K562 (cell line): ENCODE data around the gene IRF2BP2. TPM values are rescaled to one million over a fixed set of nuclear protein-coding genes. Genes with fewer than 3 reads are reported as not detected.

Experiments used
- CCNT2 ChIP-seq: IDR thresholded peaks from 2 replicates; pipeline ENCODE4 v1.6.1; 2011; ENCODE audit warnings: borderline replicate concordance, low read depth, mild to moderate bottlenecking, moderate library complexity, mixed read lengths, low read length; ENCODE audit not compliant: insufficient read length; ENCODE audit errors: extremely low read depth
- CREM ChIP-seq: IDR thresholded peaks from 2 replicates; pipeline ENCODE4 v1.6.1; 2014; ENCODE audit warnings: antibody characterized with exemption, low read depth
- HLTF ChIP-seq: fragments of 450-650 bp; IDR thresholded peaks from 2 replicates; pipeline ENCODE4 v1.6.1; 2016
- HMGN3 ChIP-seq: IDR thresholded peaks from 2 replicates; pipeline ENCODE4 v1.6.1; 2011; ENCODE audit warnings: borderline replicate concordance, low read depth, mild to moderate bottlenecking, mixed read lengths, low read length; ENCODE audit not compliant: insufficient read length; ENCODE audit errors: extremely low read depth
- JUN ChIP-seq, 2 experiments: sonication (generic) in 1 of 2; formaldehyde crosslinking in 1 of 2; IDR thresholded peaks; 2 replicates each; pipeline versions ENCODE4 v1.6.1 to v1.8.0; 2012 to 2022; ENCODE audit warnings: borderline replicate concordance in 2 of 2, mild to moderate bottlenecking in 2 of 2, improper control_type of control experiment in 1 of 2, low read depth in 1 of 2, low read length in 1 of 2, missing genetic modification reagents in 1 of 2
- MAZ ChIP-seq, 2 experiments: fragments of 450-650 bp in 1 of 2; sonication (generic) in 1 of 2; formaldehyde crosslinking; IDR thresholded peaks in 1 of 2; conservative IDR thresholded peaks in 1 of 2; 2 replicates each; pipeline versions ENCODE4 v1.4.0 to v1.5.0; 2020; ENCODE audit warnings: mild to moderate bottlenecking in 1 of 2, missing genetic modification reagents in 1 of 2
- NONO ChIP-seq, 2 experiments: fragments of 200-400 bp in 1 of 2; fragments of 450-650 bp in 1 of 2; formaldehyde crosslinking in 1 of 2; IDR thresholded peaks; 2 replicates each; pipeline ENCODE4 v1.6.1; 2017; ENCODE audit warnings: low read depth in 2 of 2, mild to moderate bottlenecking in 2 of 2, moderate library complexity in 2 of 2, low read length in 1 of 2
- POLR2G ChIP-seq: fragments of 200-400 bp; formaldehyde crosslinking; IDR thresholded peaks from 2 replicates; pipeline ENCODE4 v1.6.1; 2017; ENCODE audit warnings: low read depth, mild to moderate bottlenecking, antibody characterized with exemption, low read length, moderate library complexity
- RB1 ChIP-seq: fragments of 450-650 bp; IDR thresholded peaks from 2 replicates; pipeline ENCODE4 v1.6.1; 2017; ENCODE audit warnings: low read depth, mild to moderate bottlenecking
- SP2 ChIP-seq: IDR thresholded peaks from 2 replicates; pipeline ENCODE4 v1.6.1; 2011; ENCODE audit warnings: mild to moderate bottlenecking, low read depth, low read length, moderate library complexity; ENCODE audit not compliant: poor library complexity, severe bottlenecking; ENCODE audit errors: extremely low read depth
- polyA plus RNA-seq, 8 experiments: library from polyadenylated mRNA; depleted of rRNA in 4 of 8; stranded (reverse) in 5 of 8; unstranded in 3 of 8; fragments of >200 nt; fragmentation: Nextera tagmentation in 2 of 8; fragmentation: Illumina TruSeq in 1 of 8; extraction: Ambion mirVana in 2 of 8; extraction: Trizol in 1 of 8; gene quantifications; 2 replicates each; pipeline versions ENCODE4 v1.2.1 to v1.2.3, GENCODE V29; 2011 to 2014; ENCODE audit warnings: inconsistent platforms in 1 of 8, missing spikeins in 1 of 8
- total RNA-seq, 7 experiments: library from RNA; depleted of rRNA in 6 of 7; stranded (reverse); fragments of >200 nt in 6 of 7; fragmentation: Illumina TruSeq in 2 of 7; extraction: Trizol in 2 of 7; gene quantifications; 2 replicates each; pipeline versions ENCODE4 v1.2.1 to v1.2.3, GENCODE V29; 2011 to 2021; ENCODE audit warnings: low replicate concordance in 1 of 7
- TF ChIP-seq, protein P1 (sequence below): fragments of 200-800 bp; sonication (Bioruptor generic); IDR thresholded peaks from 2 replicates; pipeline ENCODE4 v1.6.1; 2016; ENCODE audit warnings: missing genetic modification characterization, missing compliant biosample characterization
- TF ChIP-seq, protein P2 (sequence below): fragments of 450-650 bp; formaldehyde crosslinking; IDR thresholded peaks from 2 replicates; pipeline ENCODE4 v1.4.0; 2020; ENCODE audit warnings: mild to moderate bottlenecking, mixed read lengths
- TF ChIP-seq, protein P3 (sequence below), 2 experiments: IDR thresholded peaks; 2 replicates each; pipeline ENCODE4 v1.6.1; 2011; ENCODE audit warnings: borderline replicate concordance in 1 of 2, control low read depth in 1 of 2, low read depth in 1 of 2, low read length in 1 of 2, mild to moderate bottlenecking in 1 of 2, mixed read lengths in 1 of 2, moderate library complexity in 1 of 2; ENCODE audit not compliant: insufficient read depth in 1 of 2, insufficient read length in 1 of 2, poor library complexity in 1 of 2, severe bottlenecking in 1 of 2; ENCODE audit errors: extremely low read depth in 1 of 2

Gene IRF2BP2
- total and polyA plus RNA-seq, 9 of the 15 experiments (the other 6 are each of a cell fraction or from before 2014, with no cell fraction given): 7.7 to 68.6 (median 22.1) TPM

DNA sequence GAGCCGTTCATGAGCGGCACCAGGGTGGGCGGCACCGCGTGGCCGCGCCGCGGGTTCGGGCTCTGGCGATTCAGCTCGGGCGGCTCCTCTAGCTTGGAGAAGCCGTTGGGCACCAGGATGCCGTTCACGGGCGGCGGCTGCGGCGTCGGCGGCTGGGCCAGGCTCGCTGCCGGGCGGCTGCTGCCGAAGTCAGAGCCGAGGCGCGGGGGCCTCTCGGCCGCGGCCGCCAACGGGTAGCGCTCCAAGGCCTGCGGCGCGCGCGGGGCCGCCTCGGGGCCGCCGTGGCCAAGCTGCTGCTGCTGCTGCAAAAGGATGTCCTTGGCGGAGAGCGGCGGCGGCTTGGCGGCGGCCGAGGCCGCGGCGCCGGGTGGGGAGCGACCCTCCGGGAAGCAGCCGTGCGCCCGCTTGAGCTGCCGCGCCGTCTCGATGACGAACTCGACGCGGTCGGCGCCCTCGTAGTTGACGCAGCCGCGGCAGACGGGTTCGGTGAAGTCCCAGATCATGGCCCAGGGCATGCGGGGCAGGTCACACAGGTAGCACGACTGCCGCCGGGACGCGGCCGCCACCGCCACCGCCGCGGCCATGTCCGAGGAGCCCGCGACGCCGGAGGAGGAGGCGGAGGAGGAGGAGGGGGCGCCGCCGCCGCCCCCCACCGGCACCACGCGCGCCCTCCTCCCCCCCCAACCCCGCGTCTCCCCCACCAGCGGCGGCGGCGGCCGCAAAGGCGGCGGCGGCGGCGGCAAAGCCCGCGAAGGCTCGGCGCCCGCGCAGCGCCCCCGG lies 877 bp downstream of the IRF2BP2 start (continued):
- TF ChIP-seq, protein P1, sequence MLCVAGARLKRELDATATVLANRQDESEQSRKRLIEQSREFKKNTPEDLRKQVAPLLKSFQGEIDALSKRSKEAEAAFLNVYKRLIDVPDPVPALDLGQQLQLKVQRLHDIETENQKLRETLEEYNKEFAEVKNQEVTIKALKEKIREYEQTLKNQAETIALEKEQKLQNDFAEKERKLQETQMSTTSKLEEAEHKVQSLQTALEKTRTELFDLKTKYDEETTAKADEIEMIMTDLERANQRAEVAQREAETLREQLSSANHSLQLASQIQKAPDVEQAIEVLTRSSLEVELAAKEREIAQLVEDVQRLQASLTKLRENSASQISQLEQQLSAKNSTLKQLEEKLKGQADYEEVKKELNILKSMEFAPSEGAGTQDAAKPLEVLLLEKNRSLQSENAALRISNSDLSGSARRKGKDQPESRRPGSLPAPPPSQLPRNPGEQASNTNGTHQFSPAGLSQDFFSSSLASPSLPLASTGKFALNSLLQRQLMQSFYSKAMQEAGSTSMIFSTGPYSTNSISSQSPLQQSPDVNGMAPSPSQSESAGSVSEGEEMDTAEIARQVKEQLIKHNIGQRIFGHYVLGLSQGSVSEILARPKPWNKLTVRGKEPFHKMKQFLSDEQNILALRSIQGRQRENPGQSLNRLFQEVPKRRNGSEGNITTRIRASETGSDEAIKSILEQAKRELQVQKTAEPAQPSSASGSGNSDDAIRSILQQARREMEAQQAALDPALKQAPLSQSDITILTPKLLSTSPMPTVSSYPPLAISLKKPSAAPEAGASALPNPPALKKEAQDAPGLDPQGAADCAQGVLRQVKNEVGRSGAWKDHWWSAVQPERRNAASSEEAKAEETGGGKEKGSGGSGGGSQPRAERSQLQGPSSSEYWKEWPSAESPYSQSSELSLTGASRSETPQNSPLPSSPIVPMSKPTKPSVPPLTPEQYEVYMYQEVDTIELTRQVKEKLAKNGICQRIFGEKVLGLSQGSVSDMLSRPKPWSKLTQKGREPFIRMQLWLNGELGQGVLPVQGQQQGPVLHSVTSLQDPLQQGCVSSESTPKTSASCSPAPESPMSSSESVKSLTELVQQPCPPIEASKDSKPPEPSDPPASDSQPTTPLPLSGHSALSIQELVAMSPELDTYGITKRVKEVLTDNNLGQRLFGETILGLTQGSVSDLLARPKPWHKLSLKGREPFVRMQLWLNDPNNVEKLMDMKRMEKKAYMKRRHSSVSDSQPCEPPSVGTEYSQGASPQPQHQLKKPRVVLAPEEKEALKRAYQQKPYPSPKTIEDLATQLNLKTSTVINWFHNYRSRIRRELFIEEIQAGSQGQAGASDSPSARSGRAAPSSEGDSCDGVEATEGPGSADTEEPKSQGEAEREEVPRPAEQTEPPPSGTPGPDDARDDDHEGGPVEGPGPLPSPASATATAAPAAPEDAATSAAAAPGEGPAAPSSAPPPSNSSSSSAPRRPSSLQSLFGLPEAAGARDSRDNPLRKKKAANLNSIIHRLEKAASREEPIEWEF (CRISPR knock-in tag): no peak
- TF ChIP-seq HMGN3 (peak; percentile 36), CREM (peak; percentile 86), MAZ (CRISPR knock-in tag; conservative IDR thresholded peaks at IDR 0.05 in 1 of 2, IDR thresholded peaks at IDR 0.05 in 1 of 2) (peak in 1 of 2 experiments; percentile 71; a peak in 3 of 4 replicates), NONO (IDR thresholded peaks at IDR 0.05; ENCODE audit: low read depth in 2 of 2, low read length in 1 of 2) (peak; percentile 22 to 55; a peak in 2 of 4 replicates), POLR2G (peak; percentile 86), RB1 (peak; percentile 42; the same call in 1 of the 2 replicates), CCNT2 (peak; percentile 34), JUN (IDR thresholded peaks at IDR 0.05; ENCODE audit: borderline replicate concordance, low read depth, low read length) (0 out of 2 replicates have a peak, but pooled peaks have one; percentile 25), JUN (CRISPR knock-in tag; IDR thresholded peaks at IDR 0.05; ENCODE audit: borderline replicate concordance) (no peak; the same call in 1 of the 2 replicates), SP2 (no peak), HLTF (no peak)
- TF ChIP-seq, protein P2, sequence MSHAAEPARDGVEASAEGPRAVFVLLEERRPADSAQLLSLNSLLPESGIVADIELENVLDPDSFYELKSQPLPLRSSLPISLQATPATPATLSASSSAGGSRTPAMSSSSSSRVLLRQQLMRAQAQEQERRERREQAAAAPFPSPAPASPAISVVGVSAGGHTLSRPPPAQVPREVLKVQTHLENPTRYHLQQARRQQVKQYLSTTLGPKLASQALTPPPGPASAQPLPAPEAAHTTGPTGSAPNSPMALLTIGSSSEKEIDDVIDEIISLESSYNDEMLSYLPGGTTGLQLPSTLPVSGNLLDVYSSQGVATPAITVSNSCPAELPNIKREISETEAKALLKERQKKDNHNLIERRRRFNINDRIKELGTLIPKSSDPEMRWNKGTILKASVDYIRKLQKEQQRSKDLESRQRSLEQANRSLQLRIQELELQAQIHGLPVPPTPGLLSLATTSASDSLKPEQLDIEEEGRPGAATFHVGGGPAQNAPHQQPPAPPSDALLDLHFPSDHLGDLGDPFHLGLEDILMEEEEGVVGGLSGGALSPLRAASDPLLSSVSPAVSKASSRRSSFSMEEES (CRISPR knock-in tag): no peak
- TF ChIP-seq, protein P3, sequence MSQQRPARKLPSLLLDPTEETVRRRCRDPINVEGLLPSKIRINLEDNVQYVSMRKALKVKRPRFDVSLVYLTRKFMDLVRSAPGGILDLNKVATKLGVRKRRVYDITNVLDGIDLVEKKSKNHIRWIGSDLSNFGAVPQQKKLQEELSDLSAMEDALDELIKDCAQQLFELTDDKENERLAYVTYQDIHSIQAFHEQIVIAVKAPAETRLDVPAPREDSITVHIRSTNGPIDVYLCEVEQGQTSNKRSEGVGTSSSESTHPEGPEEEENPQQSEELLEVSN (IDR thresholded peaks at IDR 0.05; ENCODE audit: borderline replicate concordance in 1 of 2, extremely low read depth in 1 of 2, insufficient read depth in 1 of 2, insufficient read length in 1 of 2, low read depth in 1 of 2, low read length in 1 of 2, poor library complexity in 1 of 2, severe bottlenecking in 1 of 2): peak; percentile 31 to 87
